ENCODE results near the gene PRR15L. TPM values are rescaled to one million over a fixed set of nuclear protein-coding genes. Genes with fewer than 3 reads are reported as not detected.
A peak's percentile ranks its signal among the peaks of the same experiment; 100 is the strongest.
"Not testable (repeated sequence)": the region's sequence is repeated elsewhere in the genome, so short reads cannot be mapped to it uniquely, and the experiment has no call there.

PRR15L gene, protein sequence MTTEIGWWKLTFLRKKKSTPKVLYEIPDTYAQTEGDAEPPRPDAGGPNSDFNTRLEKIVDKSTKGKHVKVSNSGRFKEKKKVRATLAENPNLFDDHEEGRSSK
- polyA plus RNA-seq (2012; ENCODE audit: missing spikeins) = 0.17 TPM

DNA sequence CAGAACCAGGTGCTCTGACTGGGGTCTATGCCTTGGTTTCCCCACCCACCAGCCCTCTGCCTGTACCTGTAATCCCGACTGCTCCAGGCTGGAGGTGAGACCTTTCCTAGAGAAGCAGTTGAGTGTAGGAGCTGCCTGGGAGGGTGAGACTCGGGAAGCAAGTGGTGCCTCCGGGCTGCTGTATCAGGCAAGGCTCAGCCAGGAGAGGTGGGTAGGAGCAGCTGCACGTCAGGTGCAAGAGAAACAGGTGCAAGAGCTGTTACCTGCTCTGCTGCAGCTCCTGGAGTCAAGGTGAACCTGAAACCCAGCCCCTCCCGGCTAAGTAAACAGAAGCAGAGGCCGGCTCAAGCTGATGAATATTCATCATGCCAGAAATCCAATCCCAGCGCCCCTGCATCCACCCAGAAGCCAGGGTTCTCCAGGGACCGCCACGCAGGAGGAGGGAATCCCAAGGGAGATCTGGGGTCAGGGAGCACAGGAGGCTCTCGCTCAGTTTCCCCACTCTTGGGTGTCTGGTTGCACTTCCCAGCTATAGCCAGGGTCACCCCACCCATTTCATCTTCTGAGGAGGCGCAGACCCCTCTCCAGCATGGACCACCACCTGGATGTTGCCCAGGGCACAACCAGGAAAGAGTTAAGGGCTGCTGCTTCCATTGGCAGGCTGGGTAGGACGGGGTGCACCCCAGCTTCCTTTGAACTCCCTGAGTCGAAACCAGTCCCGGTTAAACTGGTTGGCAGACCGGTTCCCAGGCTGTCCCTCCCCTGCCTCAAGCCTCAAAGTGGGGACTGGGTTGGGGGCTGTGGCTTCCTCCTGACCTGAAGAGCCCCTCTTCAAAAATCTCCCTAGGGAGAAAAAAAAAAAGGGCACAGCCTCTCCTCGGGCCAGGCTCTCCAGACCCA is at the start of gene PRR15L:
Gene PRR15L (minus strand): TSS at position 293 of the 900 bp plus-strand sequence. CDS start 4,649 bp downstream, outside the sequence.
- DNase-seq (ENCODE audit: insufficient read length) = no peak
- no peak for TF ChIP-seq POLR2A (IDR thresholded peaks at IDR 0.05; ENCODE audit: low read depth, low read length)
- TF ChIP-seq TAF1 (IDR thresholded peaks at IDR 0.05; ENCODE audit: borderline replicate concordance, low read depth, low read length) = no peak
- FAIRE-seq = no peak

DNA sequence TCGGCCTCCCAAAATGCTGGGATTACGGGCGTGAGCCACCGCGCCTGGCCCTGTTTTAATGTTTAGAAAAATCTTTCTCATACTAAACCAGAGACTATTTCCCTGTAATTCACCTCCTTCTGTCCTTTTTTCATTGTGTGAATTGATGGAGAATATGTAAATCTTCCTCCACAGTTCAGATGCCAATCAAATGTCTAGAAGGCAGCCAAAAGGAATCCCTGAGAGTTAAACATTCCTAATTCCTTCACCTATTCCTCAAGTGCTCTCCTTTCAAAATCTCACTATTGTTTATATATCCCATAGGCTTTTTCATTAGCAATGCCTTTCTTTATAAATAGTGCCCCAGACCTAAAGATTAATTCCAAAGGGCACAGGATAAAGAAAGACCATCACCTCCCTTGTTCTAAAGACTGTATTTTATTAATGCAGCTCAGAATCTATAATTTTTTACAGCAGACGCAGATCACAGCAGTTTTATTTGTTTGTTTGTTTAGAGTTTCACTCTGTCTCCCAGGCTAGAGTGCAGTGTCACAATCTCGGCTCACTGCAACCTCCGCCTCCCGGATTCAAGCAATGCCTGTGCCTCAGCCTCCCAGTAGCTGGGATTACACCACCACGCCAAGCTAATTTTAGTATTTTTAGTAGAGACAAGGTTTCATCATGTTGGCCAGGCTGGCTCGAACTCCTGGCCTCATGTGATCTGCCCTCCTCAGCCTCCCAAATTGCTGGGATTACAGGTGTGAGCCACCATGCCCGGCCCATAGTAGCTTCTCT is 49.4 kb upstream of the PRR15L start:
- DNase-seq (ENCODE audit: insufficient read length) (no peak), FAIRE-seq (no peak)
- TF ChIP-seq POLR2AphosphoS5 (IDR thresholded peaks at IDR 0.05; ENCODE audit: low read depth, low read length) = no peak
- TF ChIP-seq TAF1 (IDR thresholded peaks at IDR 0.05; ENCODE audit: borderline replicate concordance, low read depth, low read length) = no peak
- no peak for TF ChIP-seq POLR2A (IDR thresholded peaks at IDR 0.05; ENCODE audit: low read depth, low read length)

DNA sequence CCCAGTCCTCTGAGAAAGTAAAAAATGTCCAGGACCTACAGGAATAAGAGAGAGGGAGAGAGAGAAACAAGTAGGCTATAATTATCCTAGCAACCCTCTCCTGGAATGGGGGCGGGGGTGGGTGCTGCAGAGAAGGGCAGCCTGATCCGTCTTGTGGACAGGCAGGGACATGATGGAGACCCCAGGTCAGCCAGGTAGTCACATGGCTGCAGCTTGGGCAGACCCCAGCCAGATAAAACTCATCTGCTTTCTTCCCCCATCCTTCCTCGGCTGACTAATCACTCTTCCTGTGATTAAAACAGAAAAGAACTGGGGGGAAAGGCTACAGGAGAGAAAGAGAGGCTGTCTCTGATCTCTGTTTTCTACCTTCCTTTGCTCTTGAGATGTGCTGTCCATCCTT is 47.3 kb upstream of the PRR15L start:
- no peak for FAIRE-seq
- TF ChIP-seq POLR2AphosphoS5 (IDR thresholded peaks at IDR 0.05; ENCODE audit: low read depth, low read length) = no peak
- no peak for TF ChIP-seq TAF1 (IDR thresholded peaks at IDR 0.05; ENCODE audit: borderline replicate concordance, low read depth, low read length)
- TF ChIP-seq POLR2A (IDR thresholded peaks at IDR 0.05; ENCODE audit: low read depth, low read length) = no peak
- no peak for DNase-seq (ENCODE audit: insufficient read length)

DNA sequence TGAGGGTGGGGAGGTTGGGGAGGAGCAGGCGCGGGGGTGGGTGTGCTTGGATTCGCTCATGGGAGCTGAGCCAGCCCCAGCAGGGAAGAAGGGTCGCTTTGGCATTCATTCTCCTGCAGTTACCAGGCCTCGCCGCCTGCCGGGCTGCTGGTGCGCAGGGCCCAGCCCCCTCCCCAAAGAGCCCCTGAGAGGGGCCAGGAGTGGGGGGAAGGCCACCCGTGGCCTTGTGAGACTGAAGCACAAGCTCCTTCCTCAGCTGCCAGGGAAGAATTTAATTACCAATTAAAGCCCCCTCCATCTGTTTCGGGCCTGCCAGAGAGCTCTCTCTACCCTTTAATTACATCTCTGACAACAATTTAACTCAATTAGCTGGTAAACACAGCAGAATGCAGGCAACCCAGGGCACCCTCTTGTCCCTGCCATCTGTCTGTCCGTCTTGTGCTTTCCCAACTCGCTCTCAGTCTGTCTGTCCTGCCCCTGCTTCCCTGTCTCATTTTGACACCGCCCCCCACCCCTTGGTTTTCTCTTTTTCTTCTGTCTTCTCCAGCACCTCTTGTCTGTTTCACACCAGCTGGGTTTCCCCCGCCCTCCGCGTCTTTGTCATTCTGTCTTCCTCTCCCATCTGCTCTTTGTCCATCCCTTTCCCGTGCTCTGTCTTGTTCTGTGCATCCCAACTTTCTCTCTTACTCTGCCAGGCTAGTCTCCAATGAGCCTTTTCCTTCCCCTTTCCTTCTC is 45.9 kb upstream of the PRR15L start:
- TF ChIP-seq TAF1 (IDR thresholded peaks at IDR 0.05; ENCODE audit: borderline replicate concordance, low read depth, low read length) (no peak), POLR2AphosphoS5 (IDR thresholded peaks at IDR 0.05; ENCODE audit: low read depth, low read length) (no peak), POLR2A (IDR thresholded peaks at IDR 0.05; ENCODE audit: low read depth, low read length) (no peak)
- FAIRE-seq (no peak), DNase-seq (ENCODE audit: insufficient read length) (no peak)

DNA sequence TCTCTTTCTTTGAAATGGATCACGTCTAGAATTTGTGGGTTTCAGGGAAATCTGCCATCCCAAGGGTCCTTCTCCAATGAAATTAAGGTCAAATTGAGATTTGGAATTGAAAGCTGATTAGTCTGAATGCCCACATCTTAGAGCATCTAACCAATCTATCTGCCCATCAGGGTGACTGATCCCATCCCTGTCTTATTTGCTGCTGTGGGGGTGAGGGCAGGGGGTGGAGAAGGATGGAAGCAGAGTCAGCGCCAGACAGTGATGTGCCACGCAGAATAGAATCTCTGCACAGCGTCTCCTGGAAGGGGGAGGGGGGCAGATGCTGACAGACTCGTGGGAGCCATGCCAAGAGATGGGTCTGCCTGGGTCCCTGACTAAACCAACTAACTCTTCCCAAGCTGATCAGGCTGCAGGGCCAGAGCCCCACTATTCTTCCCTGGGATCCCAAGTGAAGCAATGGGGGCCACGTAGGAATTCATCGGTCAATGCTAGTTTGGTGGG is 45.3 kb upstream of the PRR15L start:
- no peak for TF ChIP-seq POLR2AphosphoS5 (IDR thresholded peaks at IDR 0.05; ENCODE audit: low read depth, low read length)
- no peak for TF ChIP-seq POLR2A (IDR thresholded peaks at IDR 0.05; ENCODE audit: low read depth, low read length)
- no peak for TF ChIP-seq TAF1 (IDR thresholded peaks at IDR 0.05; ENCODE audit: borderline replicate concordance, low read depth, low read length)
- DNase-seq (ENCODE audit: insufficient read length) (no peak), FAIRE-seq (no peak)

DNA sequence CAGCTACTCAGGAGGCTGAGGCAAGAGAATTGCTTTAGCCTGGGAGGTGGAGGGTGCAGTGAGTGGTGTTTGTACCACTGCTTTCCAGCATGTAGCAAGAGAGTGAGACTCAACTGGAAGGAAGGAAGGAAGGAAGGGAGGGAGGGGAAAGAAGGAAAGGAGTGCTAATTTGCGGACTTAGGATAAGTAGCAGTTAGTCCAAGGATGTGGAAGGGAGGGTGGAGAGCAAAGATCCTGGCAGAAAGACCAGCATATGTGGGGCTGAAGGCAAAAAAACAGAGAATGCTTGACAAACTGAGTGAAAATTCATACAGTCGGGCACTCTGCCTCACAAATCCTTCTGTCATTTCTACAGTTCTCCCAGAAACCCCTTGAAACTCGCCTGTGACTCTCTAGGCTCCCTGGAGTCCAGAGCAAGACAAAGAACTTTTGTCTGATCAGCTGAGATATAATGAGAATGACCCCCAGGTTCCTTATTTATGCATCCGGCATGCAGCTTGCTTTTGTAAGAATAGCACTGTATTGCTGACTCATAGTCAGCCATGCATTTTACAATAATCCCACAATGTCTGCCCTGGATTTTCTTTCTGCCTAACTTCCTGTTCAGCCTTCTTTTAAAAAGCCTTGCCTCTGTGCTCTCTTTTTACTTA is 44.7 kb upstream of the PRR15L start:
- DNase-seq (ENCODE audit: insufficient read length) = no peak
- no peak for FAIRE-seq
- peak; percentile 40; the same call in 1 of the 2 replicates for TF ChIP-seq TAF1 (IDR thresholded peaks at IDR 0.05; ENCODE audit: borderline replicate concordance, low read depth, low read length)
- TF ChIP-seq POLR2AphosphoS5 (IDR thresholded peaks at IDR 0.05; ENCODE audit: low read depth, low read length) = no peak
- TF ChIP-seq POLR2A (IDR thresholded peaks at IDR 0.05; ENCODE audit: low read depth, low read length) = no peak

DNA sequence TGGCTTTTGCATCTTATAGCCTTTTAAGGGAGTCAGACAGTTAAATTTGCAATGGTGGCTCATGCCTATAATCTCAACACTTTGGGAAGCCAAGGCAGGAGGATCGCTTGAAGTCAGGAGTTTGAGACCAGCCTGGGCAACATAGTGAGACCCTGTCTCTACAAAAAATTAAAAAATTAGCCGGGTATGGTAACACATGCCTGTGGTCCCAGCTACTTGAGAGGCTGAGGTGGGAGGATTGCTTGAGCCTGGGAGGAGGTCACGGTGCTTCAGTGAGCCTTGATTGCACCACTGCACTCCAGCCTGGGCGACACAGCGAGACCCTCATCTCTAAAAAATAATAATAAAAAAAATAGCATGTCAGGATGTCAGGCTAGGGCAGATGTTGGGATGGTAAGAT is 44.0 kb upstream of the PRR15L start:
- FAIRE-seq; DNase-seq (ENCODE audit: insufficient read length): not testable (repeated sequence)

DNA sequence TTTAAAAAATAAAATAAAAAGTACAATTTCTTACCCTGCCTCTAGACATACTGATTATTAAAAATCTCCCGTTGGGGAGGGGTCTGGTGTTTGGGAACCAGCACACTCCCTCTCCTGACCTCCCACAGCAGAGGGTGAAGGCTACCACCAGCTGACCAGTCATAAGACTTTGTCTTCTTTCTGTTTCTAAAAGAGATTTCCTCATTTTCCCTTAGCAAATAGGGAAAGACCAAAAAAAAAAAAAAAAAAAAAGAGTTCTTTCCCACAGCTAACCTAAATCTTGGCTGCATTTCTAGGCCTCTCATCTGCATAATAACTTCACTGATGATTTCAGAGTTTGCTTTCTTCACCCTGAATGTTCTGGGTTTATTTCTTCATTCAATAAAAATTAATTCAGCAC is 43.5 kb upstream of the PRR15L start:
- DNase-seq (ENCODE audit: insufficient read length) (no peak), FAIRE-seq (no peak)
- TF ChIP-seq TAF1 (IDR thresholded peaks at IDR 0.05; ENCODE audit: borderline replicate concordance, low read depth, low read length) (no peak), POLR2AphosphoS5 (IDR thresholded peaks at IDR 0.05; ENCODE audit: low read depth, low read length) (no peak), POLR2A (IDR thresholded peaks at IDR 0.05; ENCODE audit: low read depth, low read length) (no peak)

DNA sequence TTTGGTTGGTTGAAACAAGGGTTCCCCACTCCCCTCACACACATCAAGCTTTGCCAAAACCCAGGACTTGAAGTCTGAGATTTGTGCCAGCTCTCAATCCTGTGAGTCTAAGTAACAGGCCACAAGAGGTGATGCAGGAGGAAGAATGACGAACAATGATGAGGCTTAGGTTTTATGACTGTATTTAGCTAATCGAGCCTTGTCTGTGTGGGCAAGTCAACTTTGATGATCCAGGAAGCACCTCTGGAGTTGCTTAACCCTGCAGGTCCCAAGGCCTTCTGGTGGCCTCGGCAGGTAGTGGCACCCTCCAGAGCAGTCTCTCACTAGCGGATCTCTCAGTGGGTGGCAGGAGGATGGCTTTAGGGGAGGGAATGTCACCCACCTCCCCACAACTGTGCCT is 41.9 kb upstream of the PRR15L start:
- no peak for TF ChIP-seq TAF1 (IDR thresholded peaks at IDR 0.05; ENCODE audit: borderline replicate concordance, low read depth, low read length)
- TF ChIP-seq POLR2A (IDR thresholded peaks at IDR 0.05; ENCODE audit: low read depth, low read length) = no peak
- no peak for TF ChIP-seq POLR2AphosphoS5 (IDR thresholded peaks at IDR 0.05; ENCODE audit: low read depth, low read length)
- DNase-seq (ENCODE audit: insufficient read length) (no peak), FAIRE-seq (no peak)

DNA sequence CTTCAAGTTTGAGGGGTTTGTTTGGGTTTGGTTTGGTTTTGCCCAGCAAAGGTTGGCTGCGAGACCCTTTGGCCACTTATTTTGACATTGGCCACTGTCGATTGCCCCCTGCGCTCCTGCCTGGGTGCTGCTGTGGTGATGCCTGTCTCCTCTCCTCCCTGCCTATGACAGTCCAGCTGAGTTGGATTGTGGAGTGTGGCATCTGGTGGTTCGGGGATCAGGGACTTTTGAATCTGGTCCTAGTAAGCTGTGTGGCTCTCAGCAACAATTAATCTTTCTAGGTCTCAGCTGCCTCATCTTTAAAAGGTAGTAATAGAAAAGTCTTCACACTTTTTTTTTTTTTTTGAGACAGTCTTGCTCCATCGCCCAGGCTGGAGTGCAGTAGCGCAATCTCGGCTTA is 40.4 kb upstream of the PRR15L start:
- no peak for TF ChIP-seq POLR2A (IDR thresholded peaks at IDR 0.05; ENCODE audit: low read depth, low read length)
- DNase-seq (ENCODE audit: insufficient read length) = no peak
- FAIRE-seq = no peak

DNA sequence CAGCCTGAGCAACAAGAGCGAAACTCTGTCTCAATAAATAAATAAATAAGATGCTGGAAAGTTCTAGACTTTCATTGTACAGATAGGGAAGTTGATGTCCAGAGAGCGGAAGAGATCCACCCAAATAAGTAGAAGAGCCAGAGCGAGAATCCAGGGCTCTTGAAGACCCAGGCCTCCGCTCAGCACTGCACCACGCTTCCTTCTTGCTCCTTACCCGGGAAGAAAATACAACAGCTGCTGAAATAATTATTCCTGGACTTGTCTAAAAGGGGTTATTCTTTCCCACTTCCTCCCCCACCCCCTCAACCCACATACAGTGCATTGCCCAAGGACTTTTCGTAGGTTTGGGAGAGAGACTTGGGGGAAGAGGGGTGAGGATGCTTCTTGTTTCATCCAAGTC is 39.9 kb upstream of the PRR15L start:
- FAIRE-seq = no peak
- TF ChIP-seq TAF1 (IDR thresholded peaks at IDR 0.05; ENCODE audit: borderline replicate concordance, low read depth, low read length) = no peak
- no peak for TF ChIP-seq POLR2AphosphoS5 (IDR thresholded peaks at IDR 0.05; ENCODE audit: low read depth, low read length)
- no peak for TF ChIP-seq POLR2A (IDR thresholded peaks at IDR 0.05; ENCODE audit: low read depth, low read length)
- DNase-seq (ENCODE audit: insufficient read length) = no peak

Measured in GM12892 (cell line).